SK-N-SH treated with all-trans-retinoic acid at 6 μM for 48 hours (cell line): ENCODE measurements around the gene RAD51B.

ENCODE experiments used
- ATAC-seq: fragments of 200-7000 bp; cut with Tn5 transposase; 3 replicates; pipeline ENCODE4 v1.9.1; 2020; ENCODE audit warnings: mild to moderate bottlenecking, moderate library complexity
- ARNTL ChIP-seq: fragments of 450-650 bp; formaldehyde crosslinking; IDR thresholded peaks from 2 replicates; pipeline ENCODE4 v1.5.0; 2020; ENCODE audit warnings: low read depth, mild to moderate bottlenecking, moderate library complexity, borderline replicate concordance
- BACH2 ChIP-seq: fragments of 250-450 bp; sonication (Bioruptor Pico); IDR thresholded peaks from 2 replicates; pipeline ENCODE4 v1.9.0; 2021; ENCODE audit warnings: mild to moderate bottlenecking, borderline replicate concordance
- CSDC2 ChIP-seq: fragments of 250-450 bp; sonication (Bioruptor Pico); IDR thresholded peaks from 2 replicates; pipeline ENCODE4 v1.5.0; 2020; ENCODE audit warnings: mild to moderate bottlenecking, moderate library complexity
- ESRRG ChIP-seq: fragments of 250-450 bp; sonication (Bioruptor Pico); IDR thresholded peaks from 2 replicates; pipeline ENCODE4 v1.6.1; 2021; ENCODE audit warnings: mild to moderate bottlenecking
- GLIS3 ChIP-seq: fragments of 250-450 bp; sonication (Bioruptor Pico); IDR thresholded peaks from 2 replicates; pipeline ENCODE4 v1.5.0; 2020; ENCODE audit warnings: mild to moderate bottlenecking, moderate library complexity
- ISL1 ChIP-seq: fragments of 250-450 bp; sonication (Bioruptor Pico); IDR thresholded peaks from 2 replicates; pipeline ENCODE4 v2.1.2; 2022; ENCODE audit warnings: mild to moderate bottlenecking, moderate library complexity
- OSR1 ChIP-seq: fragments of 250-450 bp; sonication (Bioruptor Pico); IDR thresholded peaks from 2 replicates; pipeline ENCODE4 v1.8.0; 2022; ENCODE audit warnings: moderate library complexity, mild to moderate bottlenecking, inconsistent platforms
- POU6F1 ChIP-seq: fragments of 250-450 bp; sonication (Bioruptor Pico); IDR thresholded peaks from 2 replicates; pipeline ENCODE4 v1.8.0; 2021; ENCODE audit warnings: low read depth, mild to moderate bottlenecking, moderate library complexity, borderline replicate concordance
- PPARA ChIP-seq: fragments of 250-450 bp; sonication (Bioruptor Pico); IDR thresholded peaks from 2 replicates; pipeline ENCODE4 v1.5.0; 2020; ENCODE audit warnings: mild to moderate bottlenecking, borderline replicate concordance
- RARB ChIP-seq: fragments of 250-450 bp; sonication (Bioruptor Pico); IDR thresholded peaks from 2 replicates; pipeline ENCODE4 v1.8.0; 2021; ENCODE audit warnings: mild to moderate bottlenecking, moderate library complexity
- SNAI2 ChIP-seq: fragments of 250-450 bp; sonication (Bioruptor Pico); IDR thresholded peaks from 2 replicates; pipeline ENCODE4 v1.5.0; 2020; ENCODE audit warnings: mild to moderate bottlenecking, moderate library complexity
- TOX ChIP-seq: fragments of 250-450 bp; sonication (Bioruptor Pico); IDR thresholded peaks from 2 replicates; pipeline ENCODE4 v1.8.0; 2021; ENCODE audit warnings: mild to moderate bottlenecking, moderate library complexity, borderline replicate concordance
- TSHZ2 ChIP-seq: fragments of 250-450 bp; sonication (Bioruptor Pico); IDR thresholded peaks from 2 replicates; pipeline ENCODE4 v1.5.0; 2020; ENCODE audit warnings: mild to moderate bottlenecking, moderate library complexity
- ZC3H10 ChIP-seq: fragments of 250-450 bp; sonication (Bioruptor Pico); IDR thresholded peaks from 2 replicates; pipeline ENCODE4 v1.5.1; 2021; ENCODE audit warnings: mild to moderate bottlenecking, moderate library complexity
- ZFP3 ChIP-seq: fragments of 250-450 bp; sonication (Bioruptor Pico); IDR thresholded peaks from 2 replicates; pipeline ENCODE4 v1.5.0; 2020; ENCODE audit warnings: mild to moderate bottlenecking, moderate library complexity
- ZFP30 ChIP-seq: fragments of 450-650 bp; formaldehyde crosslinking; IDR thresholded peaks from 2 replicates; pipeline ENCODE4 v1.5.0; 2022; ENCODE audit warnings: mild to moderate bottlenecking, moderate library complexity
- ZNF565 ChIP-seq: fragments of 450-650 bp; formaldehyde crosslinking; conservative IDR thresholded peaks from 2 replicates; pipeline ENCODE4 v1.5.0; 2020; ENCODE audit warnings: low read depth, mild to moderate bottlenecking, moderate library complexity
- ZNF70 ChIP-seq: fragments of 450-650 bp; formaldehyde crosslinking; IDR thresholded peaks from 2 replicates; pipeline ENCODE4 v1.5.0; 2020; ENCODE audit warnings: mild to moderate bottlenecking, moderate library complexity
- ZNF8 ChIP-seq: fragments of 450-650 bp; formaldehyde crosslinking; IDR thresholded peaks from 2 replicates; pipeline ENCODE4 v1.5.0; 2020; ENCODE audit warnings: mild to moderate bottlenecking, moderate library complexity
- TF ChIP-seq, protein P1 (sequence below): fragments of 250-450 bp; sonication (Bioruptor Pico); IDR thresholded peaks from 2 replicates; pipeline ENCODE4 v1.8.0; 2020; ENCODE audit warnings: mild to moderate bottlenecking, moderate library complexity, borderline replicate concordance

Gene RAD51B

GRCh38 chr14:68735856-68736255, 916.3 kb downstream of the RAD51B start (continued):
- TF ChIP-seq OSR1 (CRISPR knock-in tag) (no peak), ISL1 (CRISPR knock-in tag) (no peak), TSHZ2 (CRISPR knock-in tag) (no peak)

- TF ChIP-seq POU6F1 (no peak), ZNF70 (CRISPR knock-in tag) (no peak), ARNTL (CRISPR knock-in tag) (no peak), ZFP30 (no peak), RARB (CRISPR knock-in tag) (no peak)
- ATAC-seq, result no peak
These were observed 916.9 kb downstream of the RAD51B start for GRCh38 chr14:68736471-68736871.

GRCh38 chr14:68737086-68737485, 917.5 kb downstream of the RAD51B start:
- no peak for ATAC-seq
- TF ChIP-seq TSHZ2 (CRISPR knock-in tag) (no peak), POU6F1 (no peak), CSDC2 (no peak), ARNTL (CRISPR knock-in tag) (no peak), ZNF8 (CRISPR knock-in tag) (no peak), ZNF70 (CRISPR knock-in tag) (no peak), RARB (CRISPR knock-in tag) (no peak), ZNF565 (CRISPR knock-in tag) (no peak), ESRRG (CRISPR knock-in tag) (no peak), ISL1 (CRISPR knock-in tag) (no peak), TOX (no peak), PPARA (CRISPR knock-in tag) (no peak), GLIS3 (no peak), ZFP3 (CRISPR knock-in tag) (no peak), BACH2 (no peak)
- TF ChIP-seq, protein P1, sequence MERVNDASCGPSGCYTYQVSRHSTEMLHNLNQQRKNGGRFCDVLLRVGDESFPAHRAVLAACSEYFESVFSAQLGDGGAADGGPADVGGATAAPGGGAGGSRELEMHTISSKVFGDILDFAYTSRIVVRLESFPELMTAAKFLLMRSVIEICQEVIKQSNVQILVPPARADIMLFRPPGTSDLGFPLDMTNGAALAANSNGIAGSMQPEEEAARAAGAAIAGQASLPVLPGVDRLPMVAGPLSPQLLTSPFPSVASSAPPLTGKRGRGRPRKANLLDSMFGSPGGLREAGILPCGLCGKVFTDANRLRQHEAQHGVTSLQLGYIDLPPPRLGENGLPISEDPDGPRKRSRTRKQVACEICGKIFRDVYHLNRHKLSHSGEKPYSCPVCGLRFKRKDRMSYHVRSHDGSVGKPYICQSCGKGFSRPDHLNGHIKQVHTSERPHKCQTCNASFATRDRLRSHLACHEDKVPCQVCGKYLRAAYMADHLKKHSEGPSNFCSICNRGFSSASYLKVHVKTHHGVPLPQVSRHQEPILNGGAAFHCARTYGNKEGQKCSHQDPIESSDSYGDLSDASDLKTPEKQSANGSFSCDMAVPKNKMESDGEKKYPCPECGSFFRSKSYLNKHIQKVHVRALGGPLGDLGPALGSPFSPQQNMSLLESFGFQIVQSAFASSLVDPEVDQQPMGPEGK (CRISPR knock-in tag), result no peak

- ATAC-seq, result no peak
- no peak for TF ChIP-seq OSR1 (CRISPR knock-in tag)
- TF ChIP-seq GLIS3, result no peak
- no peak for TF ChIP-seq CSDC2
- TF ChIP-seq ZC3H10 (CRISPR knock-in tag), result no peak
- TF ChIP-seq ESRRG (CRISPR knock-in tag), result no peak
- TF ChIP-seq ZFP3 (CRISPR knock-in tag), result no peak
- no peak for TF ChIP-seq ARNTL (CRISPR knock-in tag)
- TF ChIP-seq TSHZ2 (CRISPR knock-in tag), result no peak
- no peak for TF ChIP-seq RARB (CRISPR knock-in tag)
- no peak for TF ChIP-seq BACH2
- TF ChIP-seq ZNF8 (CRISPR knock-in tag), result no peak
- no peak for TF ChIP-seq PPARA (CRISPR knock-in tag)
- TF ChIP-seq SNAI2 (CRISPR knock-in tag), result no peak
- TF ChIP-seq, protein P1 (CRISPR knock-in tag), result no peak
These were observed 919.0 kb downstream of the RAD51B start for GRCh38 chr14:68738559-68738958.
